GM12874 (cell line): Measurements from ENCODE around the gene SIDT2.

Experiments used
- TF ChIP-seq, protein P1 (sequence below): IDR thresholded peaks from 2 replicates; pipeline ENCODE4 v1.5.1; 2011; ENCODE audit warnings: low read depth, mild to moderate bottlenecking, control low read depth, low read length, moderate library complexity; ENCODE audit not compliant: insufficient read depth

The SIDT2 gene

DNA sequence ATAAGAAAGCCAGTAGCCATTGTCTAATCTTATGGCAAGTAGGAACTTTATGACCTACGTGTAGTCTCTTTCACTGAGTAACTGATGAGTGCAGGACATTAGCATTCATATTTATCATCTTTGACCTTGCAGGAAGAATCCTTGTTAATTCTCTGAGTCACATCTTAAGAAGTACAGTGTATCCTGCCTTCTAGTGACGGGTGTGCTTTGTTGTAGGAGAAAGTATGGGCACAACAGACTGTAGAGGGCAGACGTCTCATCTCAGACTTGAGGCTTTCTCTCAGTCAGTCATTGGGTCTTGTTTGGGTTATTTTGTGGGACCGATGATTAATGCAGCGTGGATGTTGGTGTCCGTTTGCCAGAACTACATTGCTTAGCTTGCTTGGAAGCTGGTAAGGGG lies 60.8 kb downstream of the SIDT2 start:
- TF ChIP-seq, protein P1, sequence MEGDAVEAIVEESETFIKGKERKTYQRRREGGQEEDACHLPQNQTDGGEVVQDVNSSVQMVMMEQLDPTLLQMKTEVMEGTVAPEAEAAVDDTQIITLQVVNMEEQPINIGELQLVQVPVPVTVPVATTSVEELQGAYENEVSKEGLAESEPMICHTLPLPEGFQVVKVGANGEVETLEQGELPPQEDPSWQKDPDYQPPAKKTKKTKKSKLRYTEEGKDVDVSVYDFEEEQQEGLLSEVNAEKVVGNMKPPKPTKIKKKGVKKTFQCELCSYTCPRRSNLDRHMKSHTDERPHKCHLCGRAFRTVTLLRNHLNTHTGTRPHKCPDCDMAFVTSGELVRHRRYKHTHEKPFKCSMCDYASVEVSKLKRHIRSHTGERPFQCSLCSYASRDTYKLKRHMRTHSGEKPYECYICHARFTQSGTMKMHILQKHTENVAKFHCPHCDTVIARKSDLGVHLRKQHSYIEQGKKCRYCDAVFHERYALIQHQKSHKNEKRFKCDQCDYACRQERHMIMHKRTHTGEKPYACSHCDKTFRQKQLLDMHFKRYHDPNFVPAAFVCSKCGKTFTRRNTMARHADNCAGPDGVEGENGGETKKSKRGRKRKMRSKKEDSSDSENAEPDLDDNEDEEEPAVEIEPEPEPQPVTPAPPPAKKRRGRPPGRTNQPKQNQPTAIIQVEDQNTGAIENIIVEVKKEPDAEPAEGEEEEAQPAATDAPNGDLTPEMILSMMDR, result no peak
